IMR-90 (cell line): ENCODE results near the gene ENAM. TPM values are rescaled to one million over a fixed set of nuclear protein-coding genes. Genes with fewer than 3 reads are reported as not detected.

Experiments used
- ATAC-seq: fragments of 200-7000 bp; cut with Tn5 transposase; 2 replicates; pipeline ENCODE4 v1.9.1; 2020; ENCODE audit warnings: low read depth, mild to moderate bottlenecking, moderate library complexity
- BruUV-seq: library from RNA; stranded (reverse); fragments of 400-500 nt; replicated peaks from 2 replicates; lab custom pipeline; 2021; lab: Mats Ljungman, UMichigan
- CTCF ChIA-PET: fragments of 300-600 bp; formaldehyde crosslinking; extraction: SDS; loops from one replicate; lab custom pipeline; 2021; ENCODE audit warnings: antibody characterized with exemption; lab: Yijun Ruan, JAX
- POLR2A ChIA-PET: fragments of 300-600 bp; sonication (Branson Sonifier 250); formaldehyde crosslinking; loops from one replicate; lab custom pipeline; 2022; ENCODE audit warnings: antibody characterized with exemption; ENCODE audit not compliant: unreplicated experiment; lab: Charles Lee
- DNase-seq: peaks from one replicate; pipeline ENCODE4 v3.0.0; 2013
- H2AFZ ChIP-seq: replicated peaks from 2 replicates; pipeline ENCODE3; 2013; ENCODE audit warnings: low read length, mild to moderate bottlenecking; ENCODE audit not compliant: poor library complexity
- H2AK5ac ChIP-seq: 2 replicates; pipeline ENCODE4 v1.6.1; 2013; ENCODE audit warnings: low read depth, low read length, inconsistent platforms
- H2AK9ac ChIP-seq: replicated peaks from 2 replicates; pipeline ENCODE3; 2013; ENCODE audit warnings: mild to moderate bottlenecking, low read depth, low read length, moderate library complexity; ENCODE audit not compliant: poor library complexity
- H2BK120ac ChIP-seq: 2 replicates; pipeline ENCODE4 v1.6.1; 2013; ENCODE audit warnings: low read depth, low read length, inconsistent platforms
- H2BK15ac ChIP-seq: 3 replicates; pipeline ENCODE4 v1.6.1; 2013; ENCODE audit warnings: low read depth, low read length, inconsistent platforms
- H2BK20ac ChIP-seq: 2 replicates; pipeline ENCODE4 v1.6.1; 2013; ENCODE audit warnings: low read depth, mild to moderate bottlenecking, inconsistent platforms, low read length, moderate library complexity
- H2BK5ac ChIP-seq: 2 replicates; pipeline ENCODE4 v1.6.1; 2013; ENCODE audit warnings: mild to moderate bottlenecking, low read depth, low read length, inconsistent platforms; ENCODE audit not compliant: poor library complexity, severe bottlenecking
- H3K14ac ChIP-seq: replicated peaks from 2 replicates; pipeline ENCODE4 v1.6.1; 2013; ENCODE audit warnings: low read depth, low read length, inconsistent platforms
- H3K18ac ChIP-seq: 2 replicates; pipeline ENCODE4 v1.6.1; 2013; ENCODE audit warnings: low read depth, low read length, control low read depth
- H3K23ac ChIP-seq: 2 replicates; pipeline ENCODE4 v1.6.1; 2013; ENCODE audit warnings: low read depth, low read length, inconsistent platforms
- H3K27ac ChIP-seq: 2 replicates; pipeline ENCODE4 v1.5.1; 2013; ENCODE audit warnings: mild to moderate bottlenecking, control low read depth, low read length; ENCODE audit not compliant: insufficient read depth
- H3K27me3 ChIP-seq: 2 replicates; pipeline ENCODE4 v1.6.1; 2013; ENCODE audit warnings: low read length; ENCODE audit not compliant: control insufficient read depth, insufficient read depth
- H3K36me3 ChIP-seq: 2 replicates; pipeline ENCODE4 v1.6.1; 2013; ENCODE audit warnings: low read length, mixed read lengths; ENCODE audit not compliant: control insufficient read depth, insufficient read depth
- H3K4ac ChIP-seq: 2 replicates; pipeline ENCODE4 v1.6.1; 2013; ENCODE audit warnings: low read depth, low read length, inconsistent platforms
- H3K4me1 ChIP-seq: 2 replicates; pipeline ENCODE4 v1.6.1; 2013; ENCODE audit warnings: low read length, mixed read lengths; ENCODE audit not compliant: control insufficient read depth, insufficient read depth
- H3K4me2 ChIP-seq: 2 replicates; pipeline ENCODE4 v1.6.1; 2013; ENCODE audit warnings: low read depth, mild to moderate bottlenecking, control low read depth, low read length, moderate library complexity
- H3K4me3 ChIP-seq: 2 replicates; pipeline ENCODE4 v1.5.1; 2013; ENCODE audit warnings: low read depth, mild to moderate bottlenecking, control low read depth, low read length, moderate library complexity; ENCODE audit not compliant: insufficient read depth
- H3K56ac ChIP-seq: 2 replicates; pipeline ENCODE4 v1.6.1; 2013; ENCODE audit warnings: low read length, inconsistent platforms; ENCODE audit not compliant: insufficient read depth; ENCODE audit errors: extremely low read depth
- H3K79me1 ChIP-seq, 2 experiments: 2 replicates each; pipeline ENCODE4 v1.6.1; 2013; ENCODE audit warnings: low read length in 2 of 2, inconsistent platforms in 1 of 2, low read depth in 1 of 2
- H3K9ac ChIP-seq: 2 replicates; pipeline ENCODE4 v1.6.1; 2013; ENCODE audit warnings: low read depth, low read length, control low read depth
- H3K9me1 ChIP-seq: 2 replicates; pipeline ENCODE4 v1.6.1; 2013; ENCODE audit warnings: low read length, inconsistent platforms; ENCODE audit not compliant: insufficient read depth
- H3K9me3 ChIP-seq: 2 replicates; pipeline ENCODE4 v1.6.1; 2013; ENCODE audit warnings: low read length; ENCODE audit not compliant: control insufficient read depth, insufficient read depth
- H4K20me1 ChIP-seq: 2 replicates; pipeline ENCODE4 v1.6.1; 2013; ENCODE audit warnings: low read length, inconsistent platforms; ENCODE audit not compliant: insufficient read depth
- H4K5ac ChIP-seq: 2 replicates; pipeline ENCODE4 v1.6.1; 2013; ENCODE audit warnings: mild to moderate bottlenecking, low read depth, low read length, control low read depth
- H4K8ac ChIP-seq, 2 experiments: 2 replicates each; pipeline ENCODE4 v1.6.1; 2013; ENCODE audit warnings: low read depth in 2 of 2, low read length in 2 of 2, control low read depth in 1 of 2, inconsistent platforms in 1 of 2
- H4K91ac ChIP-seq: 2 replicates; pipeline ENCODE4 v1.6.1; 2013; ENCODE audit warnings: low read depth, low read length, inconsistent platforms; ENCODE audit not compliant: insufficient read depth
- CEBPB ChIP-seq: IDR thresholded peaks from 2 replicates; pipeline ENCODE4 v1.6.1; 2012; ENCODE audit warnings: low read depth, low read length, improper control_type of control experiment
- CHD1 ChIP-seq: IDR thresholded peaks from 2 replicates; pipeline ENCODE4 v1.6.1; 2012; ENCODE audit warnings: low read depth, low read length, improper control_type of control experiment
- ELK1 ChIP-seq: fragments of 150-350 bp; IDR thresholded peaks from 2 replicates; pipeline ENCODE4 v1.6.1; 2016; ENCODE audit warnings: low read depth, mild to moderate bottlenecking, low read length, moderate library complexity, borderline replicate concordance
- FOS ChIP-seq: fragments of 150-350 bp; IDR thresholded peaks from 2 replicates; pipeline ENCODE4 v1.6.1; 2016; ENCODE audit warnings: low read depth, low read length
- MAZ ChIP-seq: IDR thresholded peaks from 2 replicates; pipeline ENCODE4 v1.6.1; 2012; ENCODE audit warnings: low read depth, mild to moderate bottlenecking, low read length, improper control_type of control experiment, moderate library complexity, borderline replicate concordance
- MXI1 ChIP-seq: IDR thresholded peaks from 2 replicates; pipeline ENCODE4 v1.6.1; 2012; ENCODE audit warnings: low read depth, mild to moderate bottlenecking, low read length, moderate library complexity, borderline replicate concordance
- NFE2L2 ChIP-seq: fragments of 150-350 bp; IDR thresholded peaks from 2 replicates; pipeline ENCODE4 v1.6.1; 2016; ENCODE audit warnings: low read depth, mild to moderate bottlenecking, low read length
- POLR2A ChIP-seq: IDR thresholded peaks from 2 replicates; pipeline ENCODE4 v1.6.1; 2012; ENCODE audit warnings: mild to moderate bottlenecking, low read depth, low read length
- RCOR1 ChIP-seq: IDR thresholded peaks from 2 replicates; pipeline ENCODE4 v1.6.1; 2012; ENCODE audit warnings: mild to moderate bottlenecking, low read length, improper control_type of control experiment; ENCODE audit not compliant: insufficient replicate concordance
- RFX5 ChIP-seq: IDR thresholded peaks from 2 replicates; pipeline ENCODE4 v1.8.0; 2012; ENCODE audit warnings: low read depth, mild to moderate bottlenecking, low read length, moderate library complexity
- SMC3 ChIP-seq: fragments of 150-350 bp; IDR thresholded peaks from 2 replicates; pipeline ENCODE4 v1.6.1; 2016; ENCODE audit warnings: low read depth, mild to moderate bottlenecking, antibody characterized with exemption, low read length, moderate library complexity
- USF2 ChIP-seq: fragments of 150-350 bp; IDR thresholded peaks from 2 replicates; pipeline ENCODE4 v1.6.1; 2017; ENCODE audit warnings: mild to moderate bottlenecking, antibody characterized with exemption, low read length, low read depth
- WGBS, 2 experiments: methylation state at CpG; one replicate each; pipeline versions ENCODE4 v1.1.5 to v1.1.7; 2013; ENCODE audit warnings: missing lambda C conversion rate in 2 of 2; ENCODE audit not compliant: insufficient read length in 1 of 2; ENCODE audit errors: extremely low coverage in 2 of 2; 5-methylcytosine and 5-hydroxymethylcytosine counted together
- dilution Hi-C: fragments of 300-500 bp; cut with HindIII; formaldehyde crosslinking; loops from one replicate; pipeline ENCODE4 v1.14.3; 2018; ENCODE audit warnings: low sequenced_read_pairs; ENCODE audit not compliant: unreplicated experiment
- in situ Hi-C: fragments of 300-500 bp; cut with MboI; formaldehyde crosslinking; loops from 3 replicates; pipeline ENCODE4 v1.14.3; 2019; ENCODE audit warnings: low sequenced_read_pairs, inconsistent platforms, mixed read lengths
- intact Hi-C: fragments of 100-400 bp; cut with micrococcal nuclease; formaldehyde crosslinking; loops from 2 replicates; pipeline ENCODE4 v1.10.0; 2022
- polyA plus RNA-seq, 3 experiments: library from polyadenylated mRNA; depleted of rRNA; stranded (reverse); fragments of >200 nt; gene quantifications; 2 replicates each; pipeline ENCODE4 v1.2.3, GENCODE V29; 2012; ENCODE audit warnings: low replicate concordance in 1 of 3
- total RNA-seq: library from RNA; depleted of rRNA; stranded (reverse); fragments of >200 nt; gene quantifications from 2 replicates; pipeline ENCODE4 v1.2.3, GENCODE V29; 2012

ENAM gene
- total and polyA plus RNA-seq, 2 of the 4 experiments (the other 2 are of a cell fraction): under 0.01 to 0.10 TPM

GRCh38 chr4:70691661-70692060 lies 63.1 kb downstream of the ENAM start:
- TF ChIP-seq CHD1 (no peak), RFX5 (no peak), FOS (no peak), NFE2L2 (no peak), MXI1 (no peak), ELK1 (no peak), CEBPB (no peak), MAZ (no peak), POLR2A (no peak), USF2 (no peak), SMC3 (no peak), RCOR1 (no peak)
- in situ Hi-C loops (no loop called here), intact Hi-C loops (no loop called here), dilution Hi-C loops (no loop called here)
- Histone ChIP-seq H3K14ac (no peak overlapping the region), H3K56ac (no peak overlapping the region), H2AFZ (no peak overlapping the region), H2BK15ac (no peak overlapping the region), H2BK120ac (no peak overlapping the region), H3K4me1 (peaks cover 3% of the 10 kb centered on the region), H3K27me3 (no peaks in the 10 kb centered on the region), H4K20me1 (peaks cover 5% of the 10 kb centered on the region; the same call in 1 of the 2 replicates), H2AK5ac (no peak overlapping the region), H3K79me1 (peaks cover 19 to 30% of the 10 kb centered on the region in 2 experiments; a peak in 3 of 4 replicates), H3K27ac (no peak overlapping the region), H2AK9ac (no peak overlapping the region), H3K4me3 (no peak overlapping the region), H4K5ac (no peak overlapping the region), H2BK20ac (no peak overlapping the region), H3K4ac (no peak overlapping the region), H3K23ac (no peak overlapping the region), H3K36me3 (peaks cover 3% of the 10 kb centered on the region), H4K8ac (no peak overlapping the region), H2BK5ac (no peak overlapping the region), H3K9ac (no peak overlapping the region), H3K9me1 (no peaks in the 10 kb centered on the region), H3K9me3 (no peaks in the 10 kb centered on the region), H4K91ac (no peak overlapping the region), H3K4me2 (no peak overlapping the region), H3K18ac (no peak overlapping the region)
- WGBS, 2 experiments: no CpG with 5 or more reads among the region's 1 CpG
- POLR2A ChIA-PET: no interaction called here
- BruUV-seq: no TSS peak
- DNase-seq: no peak
- CTCF ChIA-PET: interaction anchor here (0.6 kb wide), 1 partner anchor 376 kb away, joined by 5 read pairs; no protein-coding TSS in a partner anchor
- ATAC-seq: no peak
